Erythroblast (primary cell): Measurements from ENCODE around the gene USP35.

Experiments
- DNase-seq, 2 experiments: peaks; one replicate each; lab custom pipeline; 2025; lab: John Stamatoyannopoulos, UW
- GATA1 ChIP-seq: IDR thresholded peaks from 2 replicates; pipeline ENCODE4 v1.6.1; 2011; ENCODE audit warnings: low read depth, mild to moderate bottlenecking, control low read depth, low read length, moderate library complexity
- POLR2A ChIP-seq: IDR thresholded peaks from 2 replicates; pipeline ENCODE4 v1.6.1; 2011; ENCODE audit warnings: mild to moderate bottlenecking, low read length

USP35 gene

GRCh38 chr11:78188286-78189173 lies at the start of gene USP35, which contains the start of gene KCTD21:
Gene USP35, plus strand, starts transcription at chr11:78188919. Its CDS starts 7,327 bp downstream, at chr11:78196246.
Gene KCTD21, minus strand, starts transcription at chr11:78188626. Its CDS starts 14,072 bp downstream, at chr11:78174554.
- peak; percentile 94 for DNase-seq
- TF ChIP-seq GATA1 (no peak), POLR2A (peak; percentile 47)

- TF ChIP-seq POLR2A (peak; percentile 92), GATA1 (no peak)
Measured at GRCh38 chr11:78139422-78140391, 49.0 kb upstream of the USP35 start, which contains the start of gene ALG8. Gene ALG8, minus strand, starts transcription at chr11:78139626. Its CDS starts 38 bp downstream, at chr11:78139588.

GRCh38 chr11:78140392-78141077 lies 48.2 kb upstream of the USP35 start:
- DNase-seq, result peak in 1 of 2 experiments; percentile 31
- TF ChIP-seq POLR2A, result no peak
- TF ChIP-seq GATA1, result no peak

More at GRCh38 chr11:78139422-78140391, 49.0 kb upstream of the USP35 start, which contains the start of gene ALG8:
- peak; percentile 96 for DNase-seq

- TF ChIP-seq GATA1 (no peak), POLR2A (no peak)
- DNase-seq, result no peak
Measured at GRCh38 chr11:78145511-78146025, 43.2 kb upstream of the USP35 start.

GRCh38 chr11:78147807-78148206 lies 40.9 kb upstream of the USP35 start:
- TF ChIP-seq GATA1 (no peak), POLR2A (no peak)
- no peak for DNase-seq

GRCh38 chr11:78149646-78150045 lies 39.1 kb upstream of the USP35 start:
- no peak for DNase-seq
- TF ChIP-seq POLR2A (no peak), GATA1 (no peak)

GRCh38 chr11:78150346-78150745 lies 38.4 kb upstream of the USP35 start:
- TF ChIP-seq POLR2A (no peak), GATA1 (no peak)
- no peak for DNase-seq

GRCh38 chr11:78150754-78151153 lies 38.0 kb upstream of the USP35 start:
- TF ChIP-seq POLR2A (no peak), GATA1 (no peak)
- no peak for DNase-seq

GRCh38 chr11:78151804-78152203 lies 36.9 kb upstream of the USP35 start:
- TF ChIP-seq GATA1, result no peak
- no peak for TF ChIP-seq POLR2A
- no peak for DNase-seq

- DNase-seq, result peak in 1 of 2 experiments; percentile 24
- TF ChIP-seq POLR2A, result no peak
Measured at GRCh38 chr11:78156127-78156844, 32.4 kb upstream of the USP35 start.

- DNase-seq, result no peak
- TF ChIP-seq GATA1 (no peak), POLR2A (no peak)
Measured at GRCh38 chr11:78158987-78159652, 29.6 kb upstream of the USP35 start.

GRCh38 chr11:78160557-78160956 lies 28.2 kb upstream of the USP35 start:
- no peak for DNase-seq
- TF ChIP-seq GATA1 (no peak), POLR2A (no peak)
